Stomach (tissue), 9 donors: ENCODE measurements around the gene POLR3G. TPM values are rescaled to one million over a fixed set of nuclear protein-coding genes. Genes with fewer than 3 reads are reported as not detected.

Experiments used
- DNase-seq, 2 donors: peaks; one replicate each; pipeline versions ENCODE4 v3.0.0 to v3.0.0-alpha.2; 2013 to 2019
- H3K27ac ChIP-seq, 5 donors: fragments of 200-600 bp in 4 of 5; sonication (generic) in 4 of 5; one replicate each; pipeline ENCODE4 v1.5.1; 2013 to 2019; ENCODE audit warnings: mild to moderate bottlenecking in 1 of 5, moderate library complexity in 1 of 5
- H3K27me3 ChIP-seq, 3 donors: fragments of 200-600 bp; sonication (generic); one replicate each; pipeline ENCODE4 v1.5.1; 2017 to 2019; ENCODE audit warnings: mixed run types in 1 of 3
- H3K36me3 ChIP-seq, 4 donors: fragments of 200-600 bp; sonication (generic); 1 replicate in 3 of 4; 2 replicates in 1 of 4; pipeline ENCODE4 v1.5.1; 2016 to 2019
- H3K4me1 ChIP-seq, 4 donors: fragments of 200-600 bp; sonication (generic); one replicate each; pipeline ENCODE4 v1.5.1; 2016 to 2019
- H3K4me3 ChIP-seq, 4 donors: fragments of 200-600 bp; sonication (generic) in 3 of 4; one replicate each; pipeline ENCODE4 v1.5.1; 2016 to 2019; ENCODE audit warnings: mild to moderate bottlenecking in 1 of 4
- H3K9me3 ChIP-seq, 4 donors: fragments of 200-600 bp; sonication (generic); one replicate each; pipeline ENCODE4 v1.5.1; 2016 to 2019
- CTCF ChIP-seq, 7 experiments: fragments of 450-650 bp in 4 of 7; fragments of 200-600 bp in 3 of 7; sonication (generic) in 3 of 7; IDR thresholded peaks; one replicate each; pipeline ENCODE4 v1.5.1; 2016 to 2019; ENCODE audit warnings: antibody characterized with exemption in 7 of 7, control low read depth in 2 of 7, mild to moderate bottlenecking in 1 of 7
- EP300 ChIP-seq: sonication (generic); formaldehyde crosslinking; IDR thresholded peaks from one replicate; pipeline ENCODE4 v1.6.1; 2017; ENCODE audit warnings: antibody characterized with exemption
- POLR2A ChIP-seq, 4 donors: fragments of 450-650 bp; IDR thresholded peaks; one replicate each; pipeline ENCODE4 v1.6.1; 2016; ENCODE audit warnings: antibody characterized with exemption in 4 of 4, control low read depth in 2 of 4, mild to moderate bottlenecking in 1 of 4, moderate library complexity in 1 of 4
- POLR2AphosphoS5 ChIP-seq, 3 donors: sonication (generic); formaldehyde crosslinking; IDR thresholded peaks; one replicate each; pipeline ENCODE4 v1.6.1; 2016; ENCODE audit warnings: antibody characterized with exemption in 3 of 3
- WGBS, 5 donors: extraction: QIAGEN DNeasy Blood & Tissue Kit in 3 of 5; methylation state at CpG; one replicate each; pipeline versions ENCODE4 v1.1.5 to v1.1.7; 2013 to 2018; 5-methylcytosine and 5-hydroxymethylcytosine counted together
- intact Hi-C: fragments of 100-400 bp; cut with DNase I; formaldehyde crosslinking; loops from one replicate; pipeline ENCODE4 v1.15.1; 2023; ENCODE audit warnings: low total_unique reads
- polyA plus RNA-seq, 3 donors: library from polyadenylated mRNA; stranded (reverse); fragments of 200-250 nt; gene quantifications; one replicate each; pipeline ENCODE4 v1.2.3, GENCODE V29; 2013
- total RNA-seq, 5 donors: library from RNA; depleted of rRNA; stranded (reverse); fragments of >200 nt; gene quantifications; one replicate each; pipeline versions ENCODE4 v1.1.0 to v1.2.3, GENCODE V29; 2014 to 2016
- donor health status: healthy with polysubstance abuse.
- donor health status: Bipolar disorder and iron deficiency.
- donor health status: healthy.

The POLR3G gene
- total and polyA plus RNA-seq, 8 donors = 0.31 to 2.4 (median 1.0) TPM; not detected in 4

GRCh38 chr5:90557871-90558270 is 83.2 kb downstream of the POLR3G start:
- Histone ChIP-seq H3K36me3 (no peaks in the 10 kb centered on the region), H3K9me3 (no peaks in the 10 kb centered on the region), H3K4me1 (peaks cover 8 to 17% (median 16%) of the 10 kb centered on the region in 4 donors), H3K27me3 (peaks cover 0 to 79% (median 47%) of the 10 kb centered on the region in 3 donors), H3K4me3 (peak overlapping the region; percentile 39 to 55 (median 47)), H3K27ac (no peak overlapping the region)
- 2 to 14% (median 7%) methylated on average over 3 of the region's 3 CpGs for WGBS, 5 donors
- intact Hi-C loops = no loop called here
- DNase-seq = peak in 1 of 2 donors; percentile 11
- no peak for TF ChIP-seq CTCF (IDR thresholded peaks at IDR 0.05)
- TF ChIP-seq POLR2A (IDR thresholded peaks at IDR 0.05) = no peak
- no peak for TF ChIP-seq POLR2AphosphoS5 (IDR thresholded peaks at IDR 0.05)
- TF ChIP-seq EP300 = no peak

GRCh38 chr5:90558344-90559192 is 83.9 kb downstream of the POLR3G start, which contains the start of gene ADGRV1:
TSS of gene ADGRV1 (plus strand) at chr5:90558797. CDS start at chr5:90558896, 99 bp downstream.
- Histone ChIP-seq H3K4me1 (peaks cover 8 to 17% (median 16%) of the 10 kb centered on the region in 4 donors), H3K36me3 (no peaks in the 10 kb centered on the region), H3K27ac (peak within 1 kb of the TSS in 1 of 5 donors; percentile 15), H3K9me3 (no peaks in the 10 kb centered on the region), H3K4me3 (peak within 1 kb of the TSS; percentile 39 to 55 (median 47)), H3K27me3 (peaks cover 0 to 79% (median 52%) of the 10 kb centered on the region in 3 donors)
- DNase-seq = peak; percentile 77 to 94
- intact Hi-C loops = no loop called here
- TF ChIP-seq POLR2A (IDR thresholded peaks at IDR 0.05) (no peak), CTCF (IDR thresholded peaks at IDR 0.05) (no peak), POLR2AphosphoS5 (IDR thresholded peaks at IDR 0.05) (peak in 1 of 3 donors; percentile 46), EP300 (no peak)
- WGBS, 5 donors = 0 to 2% (median 1%) methylated on average over 30 to 60 of the region's 60 CpGs

GRCh38 chr5:90560771-90561170 is 86.1 kb downstream of the POLR3G start:
- Histone ChIP-seq H3K4me3 (no peak overlapping the region), H3K36me3 (no peaks in the 10 kb centered on the region), H3K27me3 (peaks cover 0 to 68% (median 52%) of the 10 kb centered on the region in 3 donors), H3K27ac (no peak overlapping the region), H3K4me1 (peaks cover 8 to 17% (median 16%) of the 10 kb centered on the region in 4 donors), H3K9me3 (no peaks in the 10 kb centered on the region)
- intact Hi-C loops = no loop called here
- 64 to 79% (median 76%) methylated on average over 2 of the region's 2 CpGs for WGBS, 5 donors
- no peak for DNase-seq
- TF ChIP-seq POLR2A (IDR thresholded peaks at IDR 0.05) = no peak
- TF ChIP-seq CTCF (IDR thresholded peaks at IDR 0.05) = no peak
- no peak for TF ChIP-seq EP300
- TF ChIP-seq POLR2AphosphoS5 (IDR thresholded peaks at IDR 0.05) = no peak

GRCh38 chr5:90561766-90562165 is 87.1 kb downstream of the POLR3G start:
- peaks cover 8 to 17% (median 16%) of the 10 kb centered on the region in 4 donors for H3K4me1 ChIP-seq
- no peak for DNase-seq
- 14 to 33% (median 24%) methylated on average over 1 of the region's 1 CpG for WGBS, 5 donors
- no peaks in the 10 kb centered on the region for H3K9me3 ChIP-seq
- no peaks in the 10 kb centered on the region for H3K36me3 ChIP-seq
- TF ChIP-seq EP300 (no peak), POLR2A (IDR thresholded peaks at IDR 0.05) (no peak), POLR2AphosphoS5 (IDR thresholded peaks at IDR 0.05) (no peak), CTCF (IDR thresholded peaks at IDR 0.05) (no peak)
- no peak overlapping the region for H3K4me3 ChIP-seq
- no peak overlapping the region for H3K27ac ChIP-seq
- intact Hi-C loops = no loop called here
- peaks cover 0 to 58% (median 45%) of the 10 kb centered on the region in 3 donors for H3K27me3 ChIP-seq
